HS-27A (cell line): ENCODE results near the gene PTCRA.

Experiments used
- DNase-seq: peaks from one replicate; pipeline ENCODE4 v3.0.0-alpha.2; 2012; ENCODE audit warnings: low read depth, missing footprints

Gene PTCRA

DNA sequence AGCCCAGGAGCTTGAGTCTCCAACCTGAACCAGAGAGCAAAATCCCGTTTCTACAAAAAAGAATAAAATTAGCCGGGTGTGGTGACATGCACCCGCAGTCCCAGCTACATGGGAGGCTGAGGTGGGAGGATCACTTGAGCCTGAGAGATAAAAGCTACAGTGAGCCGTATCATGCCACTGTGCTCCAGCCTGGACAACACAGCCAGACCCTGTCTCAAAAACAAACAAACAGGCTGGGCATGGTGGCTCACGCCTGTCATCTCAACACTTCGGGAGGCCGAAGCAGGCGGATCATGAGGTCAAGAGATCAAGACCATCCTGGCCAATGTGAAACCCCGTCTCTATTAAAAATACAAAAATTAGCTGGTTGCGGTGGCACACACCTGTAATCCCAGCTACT is 11.4 kb upstream of the PTCRA start:
- DNase-seq = no peak

GRCh38 chr6:42907336-42907735 is 8.5 kb upstream of the PTCRA start:
- no peak for DNase-seq

DNA sequence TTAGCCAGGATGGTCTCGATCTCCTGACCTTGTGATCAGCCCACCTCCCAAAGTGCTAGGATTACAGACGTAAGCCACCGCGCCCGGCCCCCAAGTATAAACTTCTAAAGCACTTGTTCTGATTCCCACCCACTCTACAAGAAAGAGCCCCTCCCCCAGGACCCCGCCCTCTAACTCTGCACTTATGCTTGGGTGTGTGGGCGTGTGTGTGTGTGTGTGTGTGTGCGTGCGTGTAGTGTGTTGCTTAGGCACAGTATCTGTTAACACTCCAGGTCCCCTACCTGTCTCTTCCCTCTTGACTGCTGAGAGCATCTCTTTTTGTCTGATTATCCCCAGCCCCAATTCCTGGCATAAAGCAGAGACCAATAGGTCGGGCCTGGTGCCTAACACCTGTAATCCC is 6.0 kb upstream of the PTCRA start:
- DNase-seq = no peak

DNA sequence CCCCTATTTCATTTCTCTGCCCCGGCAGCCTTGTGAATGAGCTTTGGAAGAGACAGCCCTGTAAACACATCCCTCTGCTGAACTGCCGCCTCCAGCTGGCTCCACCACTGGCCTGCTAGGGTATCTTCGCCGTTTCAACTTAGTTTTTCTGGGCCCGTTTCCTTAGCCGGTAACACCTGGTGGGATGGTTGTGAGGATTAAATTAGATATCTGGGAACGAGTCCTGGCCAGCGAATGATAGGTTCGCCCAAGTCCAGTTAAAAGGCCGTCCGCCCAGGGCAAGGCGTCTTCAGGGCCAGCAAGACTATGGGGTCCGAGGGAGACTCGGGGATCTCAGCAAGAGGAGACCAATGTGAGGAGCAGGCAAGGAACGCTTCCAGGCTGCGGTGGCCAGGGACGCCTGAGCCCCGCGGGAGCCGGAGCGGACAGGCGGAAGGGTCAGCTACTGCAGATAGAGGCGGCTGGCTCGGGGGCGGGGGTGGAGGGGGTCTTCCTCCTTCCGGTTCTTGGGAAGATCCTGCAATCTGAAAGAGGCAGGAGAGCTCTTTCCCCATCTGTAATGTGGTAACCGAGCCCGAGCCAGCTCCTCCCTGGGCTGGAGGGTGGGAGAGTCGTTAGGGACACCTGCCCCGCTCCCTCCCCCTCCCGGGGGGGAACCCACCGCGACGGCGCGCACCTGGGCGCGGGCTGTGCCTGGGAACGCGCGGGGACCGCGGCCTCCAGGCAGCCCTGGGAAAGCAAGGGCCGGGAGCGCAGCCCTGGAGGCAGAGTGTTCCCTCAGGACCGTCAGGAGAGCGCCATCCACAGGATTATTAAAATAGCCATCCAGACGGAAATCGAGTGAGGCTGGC is 4.5 kb upstream of the PTCRA start:
- no peak for DNase-seq

- no peak for DNase-seq
Observed at GRCh38 chr6:42914546-42914945, 1.3 kb upstream of the PTCRA start.

DNA sequence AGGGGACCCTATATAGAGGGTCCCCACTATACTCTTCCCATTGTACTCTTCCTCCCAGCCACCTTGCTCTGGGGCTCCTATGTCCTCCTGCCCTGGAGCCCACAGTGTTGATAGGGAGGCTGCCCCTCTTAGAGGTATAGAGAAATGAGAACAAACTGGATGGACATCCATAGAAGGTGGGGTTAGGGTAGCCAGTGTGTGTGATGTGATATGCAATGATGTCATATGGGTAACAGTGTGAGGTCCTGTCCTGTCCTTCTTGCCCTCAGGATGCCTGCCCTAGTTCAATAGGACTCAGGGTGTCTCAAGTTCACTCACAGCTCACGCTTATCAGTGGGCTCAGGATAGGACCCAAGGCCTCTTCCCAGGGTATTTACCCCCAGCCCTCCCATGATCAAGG is 435 bp downstream of the PTCRA start:
- DNase-seq = no peak

DNA sequence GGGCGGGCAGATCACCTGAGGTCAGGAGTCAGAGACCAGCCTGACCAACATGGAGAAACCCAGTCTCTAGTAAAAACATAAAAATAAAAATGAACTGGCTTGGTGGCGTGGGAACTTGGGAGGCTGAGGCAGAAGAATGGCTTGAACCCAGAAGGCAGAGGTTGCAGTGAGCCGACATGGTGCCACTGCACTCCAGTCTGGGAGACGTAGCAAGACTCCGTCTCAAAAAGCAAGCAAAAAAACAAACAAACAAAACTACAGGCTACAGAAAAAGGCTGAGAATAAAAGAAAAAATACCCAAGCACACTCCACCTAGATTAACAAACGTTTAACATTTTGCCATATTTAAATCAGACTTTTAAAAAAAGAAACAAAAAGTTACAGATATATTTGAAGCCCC is 5.9 kb downstream of the PTCRA start:
- no peak for DNase-seq

DNA sequence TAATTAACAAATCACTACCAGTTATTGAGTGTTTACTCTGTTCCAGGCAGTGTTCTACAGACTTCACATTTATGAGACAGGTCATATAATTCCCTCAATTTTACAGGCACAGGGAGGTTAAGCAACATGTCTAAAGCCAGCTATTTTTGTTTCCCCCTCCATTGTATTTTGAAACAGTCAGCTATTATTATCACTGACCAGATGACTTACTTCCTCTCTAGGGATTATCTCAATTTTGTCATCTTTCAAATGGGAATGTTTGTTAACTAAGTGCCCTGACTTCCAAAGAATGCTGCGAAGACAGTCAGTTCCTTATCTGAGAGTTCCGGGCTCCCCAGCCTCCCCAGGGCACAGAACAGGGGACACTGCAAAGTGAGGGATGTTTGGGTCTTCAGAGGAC is 7.8 kb downstream of the PTCRA start:
- no peak for DNase-seq

- no peak for DNase-seq
Observed at GRCh38 chr6:42925248-42925857, 9.5 kb downstream of the PTCRA start.

GRCh38 chr6:42928986-42929820 is 13.3 kb downstream of the PTCRA start, which contains the start of gene CNPY3:
CNPY3 (plus strand) TSS chr6:42929480; CDS start chr6:42929571, 91 bp downstream.
- peak; percentile 99 for DNase-seq

GRCh38 chr6:42929821-42930360 is 14.0 kb downstream of the PTCRA start:
- DNase-seq = peak; percentile 62

- no peak for DNase-seq
Observed at GRCh38 chr6:42932412-42932811, 16.6 kb downstream of the PTCRA start.

- no peak for DNase-seq
Observed at GRCh38 chr6:42933205-42933604, 17.4 kb downstream of the PTCRA start.

- DNase-seq = no peak
Observed at GRCh38 chr6:42935322-42935721, 19.5 kb downstream of the PTCRA start.

DNA sequence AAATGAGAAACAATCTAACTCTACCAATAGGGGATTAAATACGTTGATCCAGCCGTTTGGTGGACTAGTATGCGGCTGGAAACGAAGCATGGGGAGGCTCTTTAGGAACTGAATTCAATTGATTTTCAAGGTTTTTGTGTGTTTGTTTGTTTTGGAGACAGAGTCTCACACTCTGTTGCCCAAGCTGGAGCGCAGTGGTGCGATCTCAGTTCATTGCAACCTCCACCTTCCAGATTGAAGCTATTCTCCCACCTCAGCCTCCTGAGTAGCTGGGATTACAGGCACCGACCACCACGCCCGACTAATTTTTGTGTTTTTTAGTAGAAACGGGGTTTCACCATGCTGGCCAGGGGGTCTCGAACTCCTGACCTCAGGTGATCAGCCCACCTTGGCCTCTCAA is 20.5 kb downstream of the PTCRA start:
- DNase-seq = no peak

DNA sequence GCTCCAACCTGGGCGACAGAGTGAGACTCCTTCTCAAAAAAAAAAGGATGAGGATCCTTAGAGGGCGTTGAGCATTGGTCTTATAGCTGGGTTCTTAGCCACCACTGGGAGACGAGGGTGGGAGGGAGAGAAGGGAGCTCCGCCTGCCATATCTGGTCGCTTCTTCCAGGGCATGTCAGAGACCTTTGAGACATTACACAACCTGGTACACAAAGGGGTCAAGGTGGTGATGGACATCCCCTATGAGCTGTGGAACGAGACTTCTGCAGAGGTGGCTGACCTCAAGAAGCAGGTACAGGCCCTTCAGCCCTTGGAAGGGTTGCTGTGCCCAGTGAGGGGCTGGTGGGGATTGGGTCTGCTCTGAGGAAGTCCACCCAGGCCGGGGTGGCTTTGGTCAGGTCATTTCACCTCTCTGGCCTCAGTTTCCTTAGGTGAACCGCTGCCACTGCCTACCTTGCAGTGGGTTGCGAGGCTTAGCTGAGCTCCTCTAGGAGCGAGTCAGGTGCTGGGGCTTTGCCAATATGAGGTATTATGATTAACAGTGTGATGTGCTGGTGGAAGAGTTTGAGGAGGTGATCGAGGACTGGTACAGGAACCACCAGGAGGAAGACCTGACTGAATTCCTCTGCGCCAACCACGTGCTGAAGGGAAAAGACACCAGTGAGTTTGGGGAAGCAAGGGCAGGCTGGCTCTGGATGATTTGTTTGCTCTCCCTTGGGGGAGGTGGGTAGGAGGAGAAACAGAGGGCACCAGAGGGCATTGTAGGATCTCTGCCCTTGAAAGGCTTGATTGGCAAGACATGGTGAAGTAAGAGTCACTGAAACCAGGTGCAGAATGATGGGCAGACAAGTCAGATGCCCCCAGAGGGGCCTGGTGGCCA is 21.9 kb downstream of the PTCRA start:
- no peak for DNase-seq

DNA sequence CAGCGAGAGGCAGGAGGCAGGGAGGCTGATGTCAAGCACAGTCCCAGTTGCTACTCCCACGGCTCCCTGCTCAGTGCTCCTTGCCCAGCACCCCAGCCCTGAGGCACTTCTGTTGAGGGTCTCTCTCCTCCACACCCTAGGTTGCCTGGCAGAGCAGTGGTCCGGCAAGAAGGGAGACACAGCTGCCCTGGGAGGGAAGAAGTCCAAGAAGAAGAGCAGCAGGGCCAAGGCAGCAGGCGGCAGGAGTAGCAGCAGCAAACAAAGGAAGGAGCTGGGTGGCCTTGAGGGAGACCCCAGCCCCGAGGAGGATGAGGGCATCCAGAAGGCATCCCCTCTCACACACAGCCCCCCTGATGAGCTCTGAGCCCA is 22.6 kb downstream of the PTCRA start:
- no peak for DNase-seq

- DNase-seq = no peak
Observed at GRCh38 chr6:42938987-42939809, 23.3 kb downstream of the PTCRA start.

DNA sequence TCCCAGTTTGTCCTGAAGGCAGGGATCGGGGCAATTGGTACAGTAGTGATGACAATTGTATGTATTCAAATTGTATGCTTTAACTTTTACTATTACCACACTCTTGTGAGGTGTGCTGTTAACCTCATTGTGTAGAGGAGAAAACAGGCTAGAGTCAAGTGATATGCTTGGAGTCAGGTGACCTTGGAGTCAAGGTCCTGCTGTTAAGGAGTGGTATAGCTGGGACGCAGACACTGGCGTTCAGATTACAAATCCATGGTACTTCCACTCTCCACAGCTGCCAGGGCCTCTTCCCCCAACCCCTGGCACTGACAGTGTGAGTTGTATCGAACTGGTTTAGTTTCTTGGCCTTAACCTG is 23.9 kb downstream of the PTCRA start:
- DNase-seq = no peak

GRCh38 chr6:42940493-42941045 is 24.7 kb downstream of the PTCRA start:
- DNase-seq = no peak
